Ishikawa (cell line): ENCODE results near the gene RASSF5.

ENCODE experiments used
- CEBPB ChIP-seq: IDR thresholded peaks from 2 replicates; pipeline ENCODE4 v1.6.1; 2012
- CREB1 ChIP-seq: IDR thresholded peaks from 2 replicates; pipeline ENCODE4 v1.6.1; 2012; ENCODE audit warnings: low read depth
- EGR1 ChIP-seq: IDR thresholded peaks from 2 replicates; pipeline ENCODE4 v1.6.1; 2012
- EP300 ChIP-seq: IDR thresholded peaks from 2 replicates; pipeline ENCODE4 v1.6.1; 2012; ENCODE audit warnings: borderline replicate concordance
- FOXM1 ChIP-seq: IDR thresholded peaks from 2 replicates; pipeline ENCODE4 v1.6.1; 2012; ENCODE audit warnings: low read depth, borderline replicate concordance
- RAD21 ChIP-seq: IDR thresholded peaks from 2 replicates; pipeline ENCODE4 v1.6.1; 2012; ENCODE audit warnings: low read depth
- USF1 ChIP-seq: IDR thresholded peaks from 2 replicates; pipeline ENCODE4 v1.6.1; 2012
- YY1 ChIP-seq: IDR thresholded peaks from 2 replicates; pipeline ENCODE4 v1.6.1; 2012; ENCODE audit warnings: low read depth
- TF ChIP-seq, protein P1 (sequence below): IDR thresholded peaks from 2 replicates; pipeline ENCODE4 v1.6.1; 2012; ENCODE audit warnings: low read depth, mild to moderate bottlenecking

GRCh38 chr1:206493279-206493678 lies 14.1 kb upstream of the RASSF5 start:
- TF ChIP-seq RAD21 (no peak), EP300 (no peak), FOXM1 (no peak), EGR1 (no peak), USF1 (no peak), YY1 (no peak), CREB1 (no peak), CEBPB (no peak)
- TF ChIP-seq, protein P1, sequence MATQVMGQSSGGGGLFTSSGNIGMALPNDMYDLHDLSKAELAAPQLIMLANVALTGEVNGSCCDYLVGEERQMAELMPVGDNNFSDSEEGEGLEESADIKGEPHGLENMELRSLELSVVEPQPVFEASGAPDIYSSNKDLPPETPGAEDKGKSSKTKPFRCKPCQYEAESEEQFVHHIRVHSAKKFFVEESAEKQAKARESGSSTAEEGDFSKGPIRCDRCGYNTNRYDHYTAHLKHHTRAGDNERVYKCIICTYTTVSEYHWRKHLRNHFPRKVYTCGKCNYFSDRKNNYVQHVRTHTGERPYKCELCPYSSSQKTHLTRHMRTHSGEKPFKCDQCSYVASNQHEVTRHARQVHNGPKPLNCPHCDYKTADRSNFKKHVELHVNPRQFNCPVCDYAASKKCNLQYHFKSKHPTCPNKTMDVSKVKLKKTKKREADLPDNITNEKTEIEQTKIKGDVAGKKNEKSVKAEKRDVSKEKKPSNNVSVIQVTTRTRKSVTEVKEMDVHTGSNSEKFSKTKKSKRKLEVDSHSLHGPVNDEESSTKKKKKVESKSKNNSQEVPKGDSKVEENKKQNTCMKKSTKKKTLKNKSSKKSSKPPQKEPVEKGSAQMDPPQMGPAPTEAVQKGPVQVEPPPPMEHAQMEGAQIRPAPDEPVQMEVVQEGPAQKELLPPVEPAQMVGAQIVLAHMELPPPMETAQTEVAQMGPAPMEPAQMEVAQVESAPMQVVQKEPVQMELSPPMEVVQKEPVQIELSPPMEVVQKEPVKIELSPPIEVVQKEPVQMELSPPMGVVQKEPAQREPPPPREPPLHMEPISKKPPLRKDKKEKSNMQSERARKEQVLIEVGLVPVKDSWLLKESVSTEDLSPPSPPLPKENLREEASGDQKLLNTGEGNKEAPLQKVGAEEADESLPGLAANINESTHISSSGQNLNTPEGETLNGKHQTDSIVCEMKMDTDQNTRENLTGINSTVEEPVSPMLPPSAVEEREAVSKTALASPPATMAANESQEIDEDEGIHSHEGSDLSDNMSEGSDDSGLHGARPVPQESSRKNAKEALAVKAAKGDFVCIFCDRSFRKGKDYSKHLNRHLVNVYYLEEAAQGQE = no peak
